Neural progenitor cell (in vitro differentiated cells): ENCODE results near the gene FJX1. TPM values are rescaled to one million over a fixed set of nuclear protein-coding genes. Genes with fewer than 3 reads are reported as not detected.

Experiments
- DNase-seq: peaks from one replicate; pipeline ENCODE4 v3.0.0-alpha.2; 2016; ENCODE audit warnings: low spot score
- H2AFZ ChIP-seq: fragments of 200-600 bp; sonication (generic); replicated peaks from 2 replicates; pipeline ENCODE4 v1.6.1; 2016; ENCODE audit warnings: antibody characterized with exemption
- H3F3A ChIP-seq: fragments of 200-600 bp; sonication (generic); 2 replicates; pipeline ENCODE4 v1.6.1; 2016; ENCODE audit warnings: antibody characterized with exemption, low read depth
- H3K27ac ChIP-seq: fragments of 200-600 bp; sonication (generic); 2 replicates; pipeline ENCODE4 v1.5.1; 2016; ENCODE audit warnings: mild to moderate bottlenecking
- H3K27me3 ChIP-seq: fragments of 200-600 bp; sonication (generic); 2 replicates; pipeline ENCODE4 v1.6.1; 2016; ENCODE audit warnings: mild to moderate bottlenecking, moderate library complexity
- H3K36me3 ChIP-seq: fragments of 200-600 bp; sonication (generic); 2 replicates; pipeline ENCODE4 v1.5.1; 2016
- H3K4me1 ChIP-seq: fragments of 200-600 bp; sonication (generic); 2 replicates; pipeline ENCODE4 v1.6.1; 2016; ENCODE audit warnings: mixed run types
- H3K4me2 ChIP-seq: fragments of 200-600 bp; sonication (generic); 2 replicates; pipeline ENCODE4 v1.6.1; 2016
- H3K4me3 ChIP-seq: fragments of 200-600 bp; sonication (generic); 2 replicates; pipeline ENCODE4 v1.5.1; 2016
- H3K79me2 ChIP-seq: fragments of 200-600 bp; sonication (generic); 2 replicates; pipeline ENCODE4 v1.6.1; 2016; ENCODE audit warnings: low read depth
- H3K9ac ChIP-seq: fragments of 200-600 bp; sonication (generic); 2 replicates; pipeline ENCODE4 v1.6.1; 2016
- H3K9me3 ChIP-seq: fragments of 200-600 bp; sonication (generic); 2 replicates; pipeline ENCODE4 v1.5.1; 2016; ENCODE audit warnings: low read depth
- H4K20me1 ChIP-seq: fragments of 200-600 bp; sonication (generic); 2 replicates; pipeline ENCODE4 v1.6.1; 2016; ENCODE audit warnings: low read depth
- H3K27ac Mint-ChIP-seq: 3 replicates; pipeline ENCODE4 v1.8.0; 2021; ENCODE audit warnings: mixed read lengths
- H3K27me3 Mint-ChIP-seq: 2 replicates; pipeline ENCODE4 v1.8.0; 2022; ENCODE audit warnings: low read depth, mild to moderate bottlenecking, inconsistent platforms, moderate library complexity, mixed read lengths; ENCODE audit not compliant: insufficient read depth
- H3K36me3 Mint-ChIP-seq: 3 replicates; pipeline ENCODE4 v1.8.0; 2021; ENCODE audit warnings: mixed read lengths
- H3K4me1 Mint-ChIP-seq: 3 replicates; pipeline ENCODE4 v1.8.0; 2021; ENCODE audit warnings: mixed read lengths
- H3K4me3 Mint-ChIP-seq: 3 replicates; pipeline ENCODE4 v1.8.0; 2021; ENCODE audit warnings: mild to moderate bottlenecking, moderate library complexity, mixed read lengths
- H3K9me3 Mint-ChIP-seq: 3 replicates; pipeline ENCODE4 v1.8.0; 2020; ENCODE audit warnings: mixed read lengths
- EZH2 ChIP-seq: fragments of 200-600 bp; sonication (generic); IDR thresholded peaks from 2 replicates; pipeline ENCODE4 v1.6.1; 2017; ENCODE audit warnings: antibody characterized with exemption, mild to moderate bottlenecking, moderate library complexity
- EZH2phosphoT487 ChIP-seq: fragments of 200-600 bp; sonication (generic); IDR thresholded peaks from 2 replicates; pipeline ENCODE4 v1.6.1; 2017; ENCODE audit warnings: antibody characterized with exemption
- total RNA-seq: library from RNA; depleted of rRNA; stranded (reverse); fragments of >200 nt; gene quantifications from 2 replicates; pipeline ENCODE4 v1.2.3, GENCODE V29; 2015; ENCODE audit warnings: low replicate concordance
- TF ChIP-seq, protein P1 (sequence below): fragments of 200-600 bp; sonication (generic); IDR thresholded peaks from 2 replicates; pipeline ENCODE4 v1.5.1; 2017; ENCODE audit warnings: antibody characterized with exemption, mild to moderate bottlenecking

Gene FJX1
- total RNA-seq, 1 donor from 2014 or later: 53.3 TPM

DNA sequence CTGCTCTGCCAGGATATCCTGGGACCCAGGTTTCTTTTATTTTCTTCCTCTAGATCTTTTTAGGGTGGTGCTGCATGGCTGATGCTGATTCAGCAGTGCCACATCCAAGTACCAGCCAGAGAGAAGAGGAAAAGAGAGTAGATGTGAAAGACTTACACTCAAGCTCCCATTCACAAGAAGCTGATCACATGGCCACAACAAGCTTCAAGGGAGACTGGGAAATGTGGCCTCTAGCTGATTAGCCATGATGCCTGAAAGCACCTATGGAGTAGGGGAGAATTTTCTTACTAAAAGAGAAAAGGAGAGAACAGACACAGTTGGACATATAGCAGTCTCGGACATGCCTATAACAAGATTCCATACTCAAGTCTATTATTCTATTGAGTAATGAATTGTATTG lies 34.4 kb upstream of the FJX1 start:
- DNase-seq: no peak
- H3K4me3 Mint-ChIP-seq: no peak overlapping the region
- Histone ChIP-seq H3K4me3 (no peak overlapping the region), H3K9me3 (no peaks in the 10 kb centered on the region), H4K20me1 (no peaks in the 10 kb centered on the region), H3K4me2 (no peak overlapping the region), H3K36me3 (no peaks in the 10 kb centered on the region), H3F3A (no peaks in the 10 kb centered on the region), H3K27me3 (no peaks in the 10 kb centered on the region), H3K27ac (no peak overlapping the region), H3K79me2 (no peaks in the 10 kb centered on the region), H3K4me1 (peaks cover 31% of the 10 kb centered on the region), H2AFZ (no peak overlapping the region), H3K9ac (no peak overlapping the region)
- no peak overlapping the region for H3K27ac Mint-ChIP-seq
- H3K4me1 Mint-ChIP-seq: peaks cover 37% of the 10 kb centered on the region
- no peak for TF ChIP-seq EZH2
- no peak for TF ChIP-seq EZH2phosphoT487
- TF ChIP-seq, protein P1, sequence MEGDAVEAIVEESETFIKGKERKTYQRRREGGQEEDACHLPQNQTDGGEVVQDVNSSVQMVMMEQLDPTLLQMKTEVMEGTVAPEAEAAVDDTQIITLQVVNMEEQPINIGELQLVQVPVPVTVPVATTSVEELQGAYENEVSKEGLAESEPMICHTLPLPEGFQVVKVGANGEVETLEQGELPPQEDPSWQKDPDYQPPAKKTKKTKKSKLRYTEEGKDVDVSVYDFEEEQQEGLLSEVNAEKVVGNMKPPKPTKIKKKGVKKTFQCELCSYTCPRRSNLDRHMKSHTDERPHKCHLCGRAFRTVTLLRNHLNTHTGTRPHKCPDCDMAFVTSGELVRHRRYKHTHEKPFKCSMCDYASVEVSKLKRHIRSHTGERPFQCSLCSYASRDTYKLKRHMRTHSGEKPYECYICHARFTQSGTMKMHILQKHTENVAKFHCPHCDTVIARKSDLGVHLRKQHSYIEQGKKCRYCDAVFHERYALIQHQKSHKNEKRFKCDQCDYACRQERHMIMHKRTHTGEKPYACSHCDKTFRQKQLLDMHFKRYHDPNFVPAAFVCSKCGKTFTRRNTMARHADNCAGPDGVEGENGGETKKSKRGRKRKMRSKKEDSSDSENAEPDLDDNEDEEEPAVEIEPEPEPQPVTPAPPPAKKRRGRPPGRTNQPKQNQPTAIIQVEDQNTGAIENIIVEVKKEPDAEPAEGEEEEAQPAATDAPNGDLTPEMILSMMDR: no peak
- H3K9me3 Mint-ChIP-seq: no peaks in the 10 kb centered on the region
- H3K36me3 Mint-ChIP-seq: no peaks in the 10 kb centered on the region
- H3K27me3 Mint-ChIP-seq: peaks cover 3% of the 10 kb centered on the region

DNA sequence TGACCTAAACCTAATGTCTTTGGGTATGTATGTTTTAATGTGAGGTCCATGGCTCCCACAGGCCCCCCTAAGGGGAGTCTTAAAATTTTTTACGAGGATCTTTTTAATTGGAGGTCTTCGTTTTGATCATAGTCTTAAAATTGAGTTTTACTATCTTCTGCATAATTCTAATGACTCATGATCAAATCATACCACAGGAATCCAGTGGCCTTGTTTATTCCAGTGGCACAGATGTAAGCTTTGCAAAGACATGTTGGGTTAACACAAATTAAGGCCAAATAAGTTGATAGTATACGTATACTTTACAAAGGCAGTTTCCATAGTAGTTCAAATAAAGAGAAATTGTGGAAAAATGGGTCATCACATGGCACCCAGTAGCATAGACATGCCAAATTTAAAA lies 33.9 kb upstream of the FJX1 start:
- Mint-ChIP-seq H3K27me3 (peaks cover 3% of the 10 kb centered on the region), H3K4me1 (peaks cover 37% of the 10 kb centered on the region), H3K4me3 (no peak overlapping the region), H3K9me3 (no peaks in the 10 kb centered on the region), H3K27ac (no peak overlapping the region), H3K36me3 (no peaks in the 10 kb centered on the region)
- no peak overlapping the region for H3K9ac ChIP-seq
- peaks cover 34% of the 10 kb centered on the region for H3K4me1 ChIP-seq
- no peaks in the 10 kb centered on the region for H3K36me3 ChIP-seq
- H3K4me3 ChIP-seq: no peak overlapping the region
- no peak overlapping the region for H3K27ac ChIP-seq
- no peak for TF ChIP-seq EZH2phosphoT487
- TF ChIP-seq, protein P1: no peak
- no peak for TF ChIP-seq EZH2
- no peaks in the 10 kb centered on the region for H3K79me2 ChIP-seq
- no peaks in the 10 kb centered on the region for H3K27me3 ChIP-seq
- H2AFZ ChIP-seq: no peak overlapping the region
- no peaks in the 10 kb centered on the region for H4K20me1 ChIP-seq
- H3F3A ChIP-seq: no peaks in the 10 kb centered on the region
- no peak for DNase-seq
- no peaks in the 10 kb centered on the region for H3K9me3 ChIP-seq
- no peak overlapping the region for H3K4me2 ChIP-seq

DNA sequence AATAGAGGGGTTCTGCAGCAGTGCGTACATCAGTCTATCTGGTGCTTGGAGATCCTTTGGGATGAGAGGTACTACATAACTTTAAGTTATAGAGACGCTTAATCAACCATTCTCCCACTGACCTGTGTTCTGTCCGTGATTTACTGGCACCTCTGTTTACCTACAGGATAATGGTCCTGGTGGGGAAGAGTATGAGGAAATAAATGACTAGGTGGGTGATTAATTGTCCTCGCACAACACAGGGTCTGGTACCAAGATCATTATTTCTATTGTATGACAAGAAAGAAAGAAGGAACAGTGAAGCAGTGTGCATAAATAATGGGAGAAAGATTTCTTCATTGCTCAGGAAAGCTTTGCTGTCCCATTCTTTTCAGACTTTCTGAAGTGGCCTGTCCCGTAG lies 32.8 kb upstream of the FJX1 start:
- Mint-ChIP-seq H3K9me3 (no peaks in the 10 kb centered on the region), H3K4me3 (no peak overlapping the region), H3K27ac (no peak overlapping the region), H3K4me1 (peaks cover 29% of the 10 kb centered on the region), H3K36me3 (no peaks in the 10 kb centered on the region), H3K27me3 (peaks cover 3% of the 10 kb centered on the region)
- Histone ChIP-seq H3K9ac (no peak overlapping the region), H3K79me2 (no peaks in the 10 kb centered on the region), H3K27ac (no peak overlapping the region), H3K9me3 (no peaks in the 10 kb centered on the region), H4K20me1 (no peaks in the 10 kb centered on the region), H3K4me1 (peaks cover 34% of the 10 kb centered on the region), H3K4me2 (no peak overlapping the region), H3K36me3 (no peaks in the 10 kb centered on the region), H3K27me3 (no peaks in the 10 kb centered on the region), H3K4me3 (no peak overlapping the region), H2AFZ (peak overlapping the region; percentile 54), H3F3A (no peaks in the 10 kb centered on the region)
- no peak for DNase-seq
- TF ChIP-seq, protein P1: no peak
- TF ChIP-seq EZH2phosphoT487 (no peak), EZH2 (no peak)

DNA sequence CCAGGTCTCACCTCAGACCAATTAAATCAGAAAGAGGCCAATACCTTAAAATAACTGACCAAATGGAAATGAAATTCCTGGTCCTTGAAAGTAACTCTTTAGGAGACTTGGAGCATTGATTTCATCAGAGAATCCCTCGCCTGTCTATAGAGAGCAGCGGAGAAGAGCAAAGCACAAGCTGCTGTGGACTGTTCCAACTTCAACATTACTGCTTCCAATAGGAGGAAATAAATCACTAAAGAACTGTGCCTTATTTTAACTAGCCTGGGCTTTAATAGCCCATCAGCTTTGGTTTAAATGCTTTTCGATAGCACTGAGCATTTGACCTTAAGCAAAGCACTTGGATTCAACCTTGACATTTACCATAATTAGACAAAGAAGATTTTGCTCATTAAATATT lies 32.0 kb upstream of the FJX1 start:
- no peaks in the 10 kb centered on the region for H3F3A ChIP-seq
- no peak for DNase-seq
- H3K9ac ChIP-seq: no peak overlapping the region
- no peaks in the 10 kb centered on the region for H3K79me2 ChIP-seq
- Mint-ChIP-seq H3K9me3 (no peaks in the 10 kb centered on the region), H3K4me1 (peaks cover 22% of the 10 kb centered on the region), H3K4me3 (no peak overlapping the region), H3K27me3 (peaks cover 3% of the 10 kb centered on the region), H3K27ac (no peak overlapping the region), H3K36me3 (no peaks in the 10 kb centered on the region)
- H3K9me3 ChIP-seq: no peaks in the 10 kb centered on the region
- no peak overlapping the region for H3K27ac ChIP-seq
- H3K4me1 ChIP-seq: peaks cover 34% of the 10 kb centered on the region
- H3K4me3 ChIP-seq: no peak overlapping the region
- no peaks in the 10 kb centered on the region for H3K27me3 ChIP-seq
- H2AFZ ChIP-seq: no peak overlapping the region
- TF ChIP-seq, protein P1: no peak
- TF ChIP-seq EZH2phosphoT487 (no peak), EZH2 (no peak)
- no peaks in the 10 kb centered on the region for H4K20me1 ChIP-seq
- H3K4me2 ChIP-seq: no peak overlapping the region
- H3K36me3 ChIP-seq: no peaks in the 10 kb centered on the region
